Chondrocyte (in vitro differentiated cells): ENCODE results near the gene SMC1B. TPM values are rescaled to one million over a fixed set of nuclear protein-coding genes. Genes with fewer than 3 reads are reported as not detected.

ENCODE experiments used
- DNase-seq: peaks from one replicate; pipeline ENCODE4 v3.0.0; 2021; ENCODE audit warnings: mixed read lengths, low spot score
- H3K27ac Mint-ChIP-seq: one replicate; pipeline ENCODE4 v1.8.0; 2021; ENCODE audit warnings: mild to moderate bottlenecking, moderate library complexity, mixed read lengths; ENCODE audit not compliant: unreplicated experiment
- H3K27me3 Mint-ChIP-seq: 2 replicates; pipeline ENCODE4 v1.8.0; 2021; ENCODE audit warnings: low read depth, mixed read lengths
- H3K36me3 Mint-ChIP-seq: 2 replicates; pipeline ENCODE4 v1.8.0; 2021; ENCODE audit warnings: low read depth, mixed read lengths
- H3K4me1 Mint-ChIP-seq: 2 replicates; pipeline ENCODE4 v1.8.0; 2021; ENCODE audit warnings: low read depth, mild to moderate bottlenecking, mixed read lengths
- H3K4me3 Mint-ChIP-seq: one replicate; pipeline ENCODE4 v1.8.0; 2021; ENCODE audit warnings: mild to moderate bottlenecking, moderate library complexity, mixed read lengths; ENCODE audit not compliant: unreplicated experiment
- H3K9me3 Mint-ChIP-seq: 2 replicates; pipeline ENCODE4 v1.8.0; 2021; ENCODE audit warnings: low read depth, mixed read lengths
- CTCF ChIP-seq: fragments of 200-600 bp; sonication (generic); IDR thresholded peaks from 2 replicates; pipeline ENCODE4 v1.5.0; 2021; ENCODE audit warnings: antibody characterized with exemption, mild to moderate bottlenecking, moderate library complexity
- total RNA-seq: library from RNA; stranded (reverse); gene quantifications from 3 replicates; pipeline ENCODE4 v1.2.1, GENCODE V29; 2021

Gene SMC1B
- total RNA-seq, 1 donor from 2014 or later = not detected

- no peaks in the 10 kb centered on the region for H3K9me3 Mint-ChIP-seq
- H3K4me1 Mint-ChIP-seq = peaks cover 38% of the 10 kb centered on the region
- no peak for DNase-seq
- no peak for TF ChIP-seq CTCF
- peak overlapping the region; percentile 98 for H3K27ac Mint-ChIP-seq
- peaks cover 11% of the 10 kb centered on the region for H3K36me3 Mint-ChIP-seq
- H3K4me3 Mint-ChIP-seq = peak overlapping the region; percentile 7
- no peaks in the 10 kb centered on the region for H3K27me3 Mint-ChIP-seq
Observed at GRCh38 chr22:45319324-45319685, 94.1 kb downstream of the SMC1B start.

GRCh38 chr22:45318558-45319323, 94.7 kb downstream of the SMC1B start:
- Mint-ChIP-seq H3K27me3 (no peaks in the 10 kb centered on the region), H3K27ac (peak overlapping the region; percentile 98), H3K9me3 (no peaks in the 10 kb centered on the region), H3K36me3 (peaks cover 5% of the 10 kb centered on the region), H3K4me1 (peaks cover 38% of the 10 kb centered on the region), H3K4me3 (peak overlapping the region; percentile 59)
- TF ChIP-seq CTCF = no peak
- DNase-seq = no peak

GRCh38 chr22:45318168-45318557, 95.2 kb downstream of the SMC1B start:
- no peak for DNase-seq
- H3K27ac Mint-ChIP-seq = peak overlapping the region; percentile 98
- H3K27me3 Mint-ChIP-seq = no peaks in the 10 kb centered on the region
- peaks cover 38% of the 10 kb centered on the region for H3K4me1 Mint-ChIP-seq
- peaks cover 2% of the 10 kb centered on the region for H3K36me3 Mint-ChIP-seq
- no peaks in the 10 kb centered on the region for H3K9me3 Mint-ChIP-seq
- no peak for TF ChIP-seq CTCF
- H3K4me3 Mint-ChIP-seq = peak overlapping the region; percentile 59

- peak; percentile 68 for TF ChIP-seq CTCF
- Mint-ChIP-seq H3K27me3 (no peaks in the 10 kb centered on the region), H3K4me3 (peak overlapping the region; percentile 10), H3K36me3 (peaks cover 1% of the 10 kb centered on the region), H3K9me3 (no peaks in the 10 kb centered on the region), H3K4me1 (peaks cover 38% of the 10 kb centered on the region), H3K27ac (peak overlapping the region; percentile 98)
- DNase-seq = no peak
Observed at GRCh38 chr22:45317551-45318167, 95.7 kb downstream of the SMC1B start.

- Mint-ChIP-seq H3K9me3 (no peaks in the 10 kb centered on the region), H3K36me3 (no peaks in the 10 kb centered on the region), H3K27ac (peak overlapping the region; percentile 98), H3K4me3 (no peak overlapping the region), H3K4me1 (peaks cover 38% of the 10 kb centered on the region), H3K27me3 (no peaks in the 10 kb centered on the region)
- no peak for DNase-seq
- TF ChIP-seq CTCF = no peak
Observed at GRCh38 chr22:45316796-45317526, 96.4 kb downstream of the SMC1B start.
